Right lobe of liver (tissue), 6 donors: Measurements from ENCODE around the gene GNL3. TPM values are rescaled to one million over a fixed set of nuclear protein-coding genes. Genes with fewer than 3 reads are reported as not detected.

Experiments used
- ATAC-seq, 4 donors: fragments of 200-7000 bp; cut with Tn5 transposase; one replicate each; pipeline ENCODE4 v1.9.1; 2020; ENCODE audit warnings: mild to moderate bottlenecking in 4 of 4, moderate library complexity in 4 of 4
- DNase-seq, 3 donors: peaks; one replicate each; pipeline ENCODE4 v3.0.0-alpha.2; 2020
- H3K27ac ChIP-seq, 3 donors: fragments of 200-600 bp; one replicate each; pipeline ENCODE4 v1.8.0; 2022
- H3K27me3 ChIP-seq, 2 donors: fragments of 200-600 bp; one replicate each; pipeline ENCODE4 v1.8.0; 2022
- H3K36me3 ChIP-seq, 4 donors: fragments of 200-600 bp; sonication (generic) in 1 of 4; one replicate each; pipeline versions ENCODE4 v1.5.1 to v1.8.0; 2017 to 2022; ENCODE audit warnings: control low read depth in 1 of 4
- H3K4me1 ChIP-seq, 4 donors: fragments of 200-600 bp; sonication (generic) in 1 of 4; one replicate each; pipeline versions ENCODE4 v1.5.1 to v1.8.0; 2017 to 2022; ENCODE audit warnings: control low read depth in 1 of 4
- H3K4me3 ChIP-seq, 3 donors: fragments of 200-600 bp; one replicate each; pipeline ENCODE4 v1.8.0; 2022
- H3K9me3 ChIP-seq, 4 donors: fragments of 200-600 bp; sonication (generic) in 1 of 4; one replicate each; pipeline versions ENCODE4 v1.5.1 to v1.8.0; 2017 to 2022; ENCODE audit warnings: control low read depth in 1 of 4
- POLR2A ChIP-seq: fragments of 450-650 bp; IDR thresholded peaks from one replicate; pipeline ENCODE4 v1.6.1; 2017; ENCODE audit warnings: antibody characterized with exemption, mild to moderate bottlenecking
- WGBS: methylation state at CpG from one replicate; pipeline ENCODE4 v1.1.6; 2018; ENCODE audit warnings: low coverage, low lambda C conversion rate; ENCODE audit not compliant: insufficient coverage; ENCODE audit errors: missing lambda C conversion rate; 5-methylcytosine and 5-hydroxymethylcytosine counted together
- intact Hi-C, 2 donors: fragments of 100-400 bp; cut with DNase I; formaldehyde crosslinking; loops; one replicate each; pipeline versions ENCODE4 v1.11.2 to v1.14.1; 2022
- total RNA-seq, 6 experiments: library from RNA; depleted of rRNA in 2 of 6; stranded (reverse); fragments of >200 nt in 2 of 6; fragmentation: NEBNext Ultra II Directional in 3 of 6; extraction: Animal tissue kit (Norgen Biotek cat#: 25700) in 3 of 6; gene quantifications; one replicate each; pipeline versions ENCODE4 v1.1.0 to v1.2.4, GENCODE V29; 2016 to 2023
- TF ChIP-seq, protein P1 (sequence below), 4 donors: fragments of 200-600 bp in 3 of 4; fragments of 450-650 bp in 1 of 4; IDR thresholded peaks; one replicate each; pipeline versions ENCODE4 v1.5.1 to v1.8.0; 2016 to 2022; ENCODE audit warnings: antibody characterized with exemption in 4 of 4, mild to moderate bottlenecking in 2 of 4
- donor health status: DM: no; HTN: yes; CAD: no.
- donor health status: DM: no; HTN: no; CAD: no.
- donor health status: DM: no; HTN: no; CAD: no.
- donor health status: DM: no; HTN: yes; CAD: no.
- donor health status: DM: no; HTN: yes; CAD: no.

GNL3 gene
- total RNA-seq, 6 experiments from 2014 or later = 20.0 to 86.2 (median 41.7) TPM

DNA sequence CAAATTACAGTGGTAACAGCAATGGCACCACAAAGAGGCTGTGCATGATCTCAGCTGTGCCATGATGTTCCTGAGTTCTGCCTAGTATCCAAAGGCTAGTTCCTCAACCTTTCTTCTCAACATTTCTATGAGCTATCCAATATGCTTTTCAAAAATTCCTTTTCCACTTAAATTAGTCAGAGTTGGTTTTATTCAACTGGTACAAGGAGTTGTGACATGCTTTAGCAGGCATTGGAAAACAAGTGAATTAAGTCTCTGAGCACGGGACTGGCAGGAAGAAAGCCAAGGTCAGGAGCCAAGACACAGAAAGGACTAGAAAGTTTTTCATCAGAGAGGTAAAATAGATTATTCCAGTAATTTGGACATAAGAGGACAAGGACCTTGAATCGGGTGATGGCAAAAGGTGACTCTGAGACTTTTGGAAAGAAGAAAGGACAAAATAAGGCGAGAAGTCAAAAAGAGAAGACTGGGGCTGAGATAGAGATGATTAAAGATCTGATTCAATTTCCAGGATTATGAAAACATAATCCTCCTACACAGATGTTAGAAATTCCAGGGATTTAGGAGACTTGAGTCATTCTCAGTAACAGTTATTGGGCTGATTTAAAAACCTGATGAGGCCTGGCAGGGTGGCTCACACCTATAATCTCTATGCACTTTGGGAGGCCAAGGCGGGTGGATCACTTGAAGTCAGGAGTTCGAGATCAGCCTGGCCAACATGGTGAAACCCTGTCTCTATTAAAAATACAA lies 36.2 kb upstream of the GNL3 start:
- no peaks in the 10 kb centered on the region for H3K4me1 ChIP-seq
- no peaks in the 10 kb centered on the region for H3K9me3 ChIP-seq
- WGBS = 80% methylated on average over 5 of the region's 5 CpGs
- DNase-seq (no peak), ATAC-seq (no peak)
- H3K27me3 ChIP-seq = no peaks in the 10 kb centered on the region
- intact Hi-C loops = no loop called here
- no peak overlapping the region for H3K27ac ChIP-seq
- H3K36me3 ChIP-seq = peaks cover 0 to 68% (median 27%) of the 10 kb centered on the region in 4 donors
- TF ChIP-seq POLR2A = no peak
- TF ChIP-seq, protein P1, sequence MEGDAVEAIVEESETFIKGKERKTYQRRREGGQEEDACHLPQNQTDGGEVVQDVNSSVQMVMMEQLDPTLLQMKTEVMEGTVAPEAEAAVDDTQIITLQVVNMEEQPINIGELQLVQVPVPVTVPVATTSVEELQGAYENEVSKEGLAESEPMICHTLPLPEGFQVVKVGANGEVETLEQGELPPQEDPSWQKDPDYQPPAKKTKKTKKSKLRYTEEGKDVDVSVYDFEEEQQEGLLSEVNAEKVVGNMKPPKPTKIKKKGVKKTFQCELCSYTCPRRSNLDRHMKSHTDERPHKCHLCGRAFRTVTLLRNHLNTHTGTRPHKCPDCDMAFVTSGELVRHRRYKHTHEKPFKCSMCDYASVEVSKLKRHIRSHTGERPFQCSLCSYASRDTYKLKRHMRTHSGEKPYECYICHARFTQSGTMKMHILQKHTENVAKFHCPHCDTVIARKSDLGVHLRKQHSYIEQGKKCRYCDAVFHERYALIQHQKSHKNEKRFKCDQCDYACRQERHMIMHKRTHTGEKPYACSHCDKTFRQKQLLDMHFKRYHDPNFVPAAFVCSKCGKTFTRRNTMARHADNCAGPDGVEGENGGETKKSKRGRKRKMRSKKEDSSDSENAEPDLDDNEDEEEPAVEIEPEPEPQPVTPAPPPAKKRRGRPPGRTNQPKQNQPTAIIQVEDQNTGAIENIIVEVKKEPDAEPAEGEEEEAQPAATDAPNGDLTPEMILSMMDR (IDR thresholded peaks at IDR 0.05) = no peak
- no peak overlapping the region for H3K4me3 ChIP-seq

- H3K4me3 ChIP-seq = no peak overlapping the region
- WGBS = 89% methylated on average over 1 of the region's 1 CpG
- DNase-seq (no peak), ATAC-seq (no peak)
- no peak for TF ChIP-seq POLR2A
- TF ChIP-seq, protein P1 (IDR thresholded peaks at IDR 0.05) = no peak
- H3K4me1 ChIP-seq = no peaks in the 10 kb centered on the region
- no peaks in the 10 kb centered on the region for H3K9me3 ChIP-seq
- no peaks in the 10 kb centered on the region for H3K27me3 ChIP-seq
- intact Hi-C loops = no loop called here
- H3K36me3 ChIP-seq = peaks cover 0 to 68% (median 29%) of the 10 kb centered on the region in 4 donors
- no peak overlapping the region for H3K27ac ChIP-seq
Observed at GRCh38 chr3:52650439-52650838, 35.4 kb upstream of the GNL3 start.

DNA sequence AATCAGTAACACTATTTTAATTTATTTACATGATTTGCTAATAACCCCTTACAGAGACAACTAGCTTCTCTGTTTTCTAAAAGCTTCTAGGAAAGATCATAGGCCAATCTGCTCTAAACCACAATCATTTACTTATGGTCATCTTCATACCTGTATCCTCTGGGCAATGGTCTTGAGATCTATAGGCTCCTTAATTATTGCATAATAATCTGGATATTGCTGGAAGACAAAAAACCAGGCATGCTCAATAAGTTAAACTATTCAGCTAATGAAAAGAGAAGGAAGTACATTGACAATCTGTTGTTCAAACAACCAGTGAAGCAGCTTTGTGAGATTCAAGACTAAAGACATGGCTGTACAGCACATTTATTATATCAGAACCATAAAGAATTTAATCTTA lies 34.2 kb upstream of the GNL3 start:
- Histone ChIP-seq H3K36me3 (peaks cover 0 to 71% (median 40%) of the 10 kb centered on the region in 4 donors), H3K27ac (no peak overlapping the region), H3K4me3 (no peak overlapping the region), H3K9me3 (no peaks in the 10 kb centered on the region), H3K4me1 (no peaks in the 10 kb centered on the region), H3K27me3 (no peaks in the 10 kb centered on the region)
- ATAC-seq (no peak), DNase-seq (no peak)
- TF ChIP-seq POLR2A = no peak
- TF ChIP-seq, protein P1 (IDR thresholded peaks at IDR 0.05) = no peak
- intact Hi-C loops = no loop called here

DNA sequence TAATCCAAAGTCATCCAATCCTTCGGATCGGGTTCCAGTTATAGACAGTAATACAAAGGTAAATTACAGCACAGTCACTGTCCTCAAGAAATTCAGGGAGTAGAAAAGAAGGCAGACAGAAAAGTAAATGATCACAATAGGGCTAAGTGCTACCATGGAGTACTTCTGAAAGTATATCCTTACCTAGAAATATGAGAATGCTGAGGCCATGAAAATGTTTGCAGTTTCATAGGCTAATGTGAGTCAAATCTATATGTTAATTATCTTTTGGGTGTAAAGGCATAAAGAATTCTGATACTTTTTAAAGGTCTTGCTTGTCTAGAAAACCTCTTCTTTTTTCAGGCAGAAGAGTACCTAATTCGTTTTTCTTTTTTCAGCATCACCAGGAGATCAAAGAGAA lies 29.9 kb upstream of the GNL3 start:
- ATAC-seq (no peak), DNase-seq (no peak)
- Histone ChIP-seq H3K36me3 (peaks cover 0 to 83% (median 44%) of the 10 kb centered on the region in 4 donors), H3K27ac (no peak overlapping the region), H3K27me3 (no peaks in the 10 kb centered on the region), H3K9me3 (no peaks in the 10 kb centered on the region), H3K4me3 (no peak overlapping the region), H3K4me1 (no peaks in the 10 kb centered on the region)
- TF ChIP-seq, protein P1 (IDR thresholded peaks at IDR 0.05) = no peak
- WGBS = 98% methylated on average over 3 of the region's 3 CpGs
- intact Hi-C loops = no loop called here
